HUDEP-2 (cell line): ENCODE measurements around the gene SEMA5B.

ENCODE experiments used
- DNase-seq, 76 experiments: peaks; one replicate each; lab custom pipeline; 2025; ENCODE audit not compliant: unreplicated experiment in 76 of 76; lab: John Stamatoyannopoulos, UW

SEMA5B gene, protein sequence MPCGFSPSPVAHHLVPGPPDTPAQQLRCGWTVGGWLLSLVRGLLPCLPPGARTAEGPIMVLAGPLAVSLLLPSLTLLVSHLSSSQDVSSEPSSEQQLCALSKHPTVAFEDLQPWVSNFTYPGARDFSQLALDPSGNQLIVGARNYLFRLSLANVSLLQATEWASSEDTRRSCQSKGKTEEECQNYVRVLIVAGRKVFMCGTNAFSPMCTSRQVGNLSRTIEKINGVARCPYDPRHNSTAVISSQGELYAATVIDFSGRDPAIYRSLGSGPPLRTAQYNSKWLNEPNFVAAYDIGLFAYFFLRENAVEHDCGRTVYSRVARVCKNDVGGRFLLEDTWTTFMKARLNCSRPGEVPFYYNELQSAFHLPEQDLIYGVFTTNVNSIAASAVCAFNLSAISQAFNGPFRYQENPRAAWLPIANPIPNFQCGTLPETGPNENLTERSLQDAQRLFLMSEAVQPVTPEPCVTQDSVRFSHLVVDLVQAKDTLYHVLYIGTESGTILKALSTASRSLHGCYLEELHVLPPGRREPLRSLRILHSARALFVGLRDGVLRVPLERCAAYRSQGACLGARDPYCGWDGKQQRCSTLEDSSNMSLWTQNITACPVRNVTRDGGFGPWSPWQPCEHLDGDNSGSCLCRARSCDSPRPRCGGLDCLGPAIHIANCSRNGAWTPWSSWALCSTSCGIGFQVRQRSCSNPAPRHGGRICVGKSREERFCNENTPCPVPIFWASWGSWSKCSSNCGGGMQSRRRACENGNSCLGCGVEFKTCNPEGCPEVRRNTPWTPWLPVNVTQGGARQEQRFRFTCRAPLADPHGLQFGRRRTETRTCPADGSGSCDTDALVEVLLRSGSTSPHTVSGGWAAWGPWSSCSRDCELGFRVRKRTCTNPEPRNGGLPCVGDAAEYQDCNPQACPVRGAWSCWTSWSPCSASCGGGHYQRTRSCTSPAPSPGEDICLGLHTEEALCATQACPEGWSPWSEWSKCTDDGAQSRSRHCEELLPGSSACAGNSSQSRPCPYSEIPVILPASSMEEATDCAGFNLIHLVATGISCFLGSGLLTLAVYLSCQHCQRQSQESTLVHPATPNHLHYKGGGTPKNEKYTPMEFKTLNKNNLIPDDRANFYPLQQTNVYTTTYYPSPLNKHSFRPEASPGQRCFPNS

DNA sequence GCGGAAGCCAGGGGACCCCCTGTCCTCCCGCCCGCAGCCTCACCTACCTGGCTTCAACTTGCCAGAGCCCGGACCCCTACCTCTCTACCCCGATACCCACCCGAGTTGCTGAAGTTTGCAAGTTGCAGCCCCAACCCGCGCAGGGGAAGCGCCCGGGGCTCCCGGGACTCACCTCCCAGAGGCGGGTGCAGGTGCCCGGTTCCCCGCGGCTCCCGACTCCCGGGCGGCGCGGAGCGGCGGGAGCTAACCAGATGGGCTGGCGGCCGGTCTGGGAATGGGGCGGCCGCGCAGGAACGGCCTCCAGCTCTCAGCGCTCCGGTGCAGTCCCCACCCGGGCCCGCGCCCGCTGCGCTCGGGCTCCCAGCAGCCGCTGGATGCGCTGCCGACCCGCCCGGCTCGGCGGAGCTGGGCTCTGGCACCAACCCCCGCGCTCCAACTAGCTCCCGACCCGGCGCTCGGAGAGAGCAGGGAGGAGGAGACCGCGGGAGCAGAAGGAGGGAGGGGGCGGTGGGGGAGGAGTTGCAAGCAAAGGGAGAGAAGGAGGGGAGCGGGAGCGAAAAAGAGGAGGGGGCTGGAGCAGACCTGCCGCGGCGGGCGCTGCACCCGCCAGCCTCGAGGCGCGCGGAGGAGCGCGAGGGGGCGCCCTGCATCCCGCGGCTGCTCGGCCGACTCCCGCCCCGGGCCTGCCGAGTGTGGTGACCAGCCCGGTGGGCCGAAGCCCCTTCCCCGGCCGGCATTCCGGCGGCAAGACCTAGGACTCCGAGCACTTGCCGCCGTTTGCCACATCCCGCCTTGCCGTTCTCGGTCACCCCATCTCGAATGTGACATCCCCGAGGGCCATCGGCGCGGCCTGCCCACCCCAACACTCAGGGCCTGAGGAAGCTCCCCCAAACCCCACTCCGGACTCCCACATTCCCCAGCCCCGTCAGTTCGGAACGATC lies at the start of gene SEMA5B:
Gene SEMA5B (minus strand): TSS at position 472 of the 941 bp plus-strand sequence. CDS start 66,500 bp downstream, outside the sequence.
- peak in 6 of 76 experiments; percentile 1 to 40 (median 14) for DNase-seq

DNA sequence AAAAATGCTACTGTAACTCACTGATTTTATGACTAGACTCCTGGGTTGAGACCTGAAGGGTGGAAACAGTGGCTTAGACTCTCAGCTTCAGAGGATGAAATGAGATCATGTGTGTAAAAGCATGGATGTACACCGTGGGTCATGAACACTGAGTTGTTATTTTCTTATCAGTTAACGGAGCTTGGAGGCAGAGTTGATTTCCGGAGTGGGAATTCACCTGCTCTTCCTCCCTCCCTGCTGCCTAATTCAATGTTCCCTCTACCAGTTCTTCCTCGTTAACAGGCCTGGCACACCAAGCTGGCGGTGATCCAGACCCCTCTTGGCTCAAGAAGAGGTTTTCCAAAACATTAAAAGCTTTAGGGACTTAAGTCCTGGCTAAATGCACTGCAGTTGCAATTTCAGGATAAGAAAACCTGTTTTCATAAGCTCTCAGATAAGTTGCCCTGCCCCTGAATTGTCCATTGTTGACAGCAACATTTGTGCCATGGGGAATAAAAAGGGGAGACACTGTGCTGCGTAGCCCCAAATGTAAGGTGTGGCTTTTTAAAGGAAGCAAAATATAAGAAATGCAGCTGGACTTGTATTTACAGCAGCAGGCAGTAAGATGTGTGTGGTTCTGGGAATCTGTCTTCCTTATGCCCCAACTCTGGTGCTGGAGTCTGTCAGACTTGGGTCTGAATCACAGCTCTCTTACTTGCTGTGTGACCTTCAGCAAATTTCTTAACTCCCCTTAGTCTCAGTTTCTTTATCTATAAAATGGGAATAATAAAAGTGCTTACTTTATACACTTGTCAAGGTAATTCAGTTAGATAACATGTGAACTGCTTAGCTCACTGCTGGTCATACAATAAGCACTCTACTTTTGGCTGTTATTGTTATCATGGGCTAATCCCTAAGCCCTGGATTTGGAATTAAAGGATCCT lies 49.2 kb upstream of the SEMA5B start:
- peak in 1 of 76 experiments; percentile 8 for DNase-seq

DNA sequence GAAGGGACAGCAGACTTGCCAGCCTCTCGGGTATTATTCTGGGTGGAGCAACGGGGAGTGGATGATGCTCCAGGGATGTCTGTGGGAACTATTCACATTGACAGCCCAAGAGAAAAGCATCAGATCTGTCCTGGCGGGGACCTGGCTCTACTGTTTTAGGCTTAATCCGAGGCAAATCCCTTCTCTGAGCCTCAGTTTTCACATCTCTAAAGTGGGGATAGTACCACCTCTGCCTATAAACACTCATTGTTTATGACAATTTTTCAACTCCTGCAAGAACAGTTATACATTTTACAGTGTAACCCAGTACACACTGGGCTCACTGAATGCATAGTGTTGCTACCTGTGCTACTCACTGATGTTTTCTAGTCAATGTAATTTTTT lies 48.5 kb upstream of the SEMA5B start:
- no peak for DNase-seq

DNA sequence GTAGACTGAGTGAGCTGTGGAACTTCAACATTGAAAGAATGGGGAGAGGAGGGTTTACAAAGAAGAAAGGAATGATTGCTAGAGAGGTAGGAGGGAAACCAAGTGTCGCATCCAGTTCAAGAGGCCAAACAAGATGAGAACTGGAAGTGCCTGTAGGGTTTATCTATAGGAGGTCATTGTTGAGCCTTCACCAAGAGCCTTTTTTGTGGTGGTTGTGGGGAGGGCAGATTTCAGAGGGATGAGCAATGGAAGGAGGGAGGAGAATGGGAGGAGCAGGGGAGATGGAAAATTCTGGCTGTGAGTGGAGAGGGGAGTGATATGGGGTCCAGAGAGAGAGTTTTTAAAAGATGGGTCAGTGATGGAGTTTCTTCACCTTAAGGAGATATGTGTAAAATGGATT lies 47.8 kb upstream of the SEMA5B start:
- DNase-seq = no peak

DNA sequence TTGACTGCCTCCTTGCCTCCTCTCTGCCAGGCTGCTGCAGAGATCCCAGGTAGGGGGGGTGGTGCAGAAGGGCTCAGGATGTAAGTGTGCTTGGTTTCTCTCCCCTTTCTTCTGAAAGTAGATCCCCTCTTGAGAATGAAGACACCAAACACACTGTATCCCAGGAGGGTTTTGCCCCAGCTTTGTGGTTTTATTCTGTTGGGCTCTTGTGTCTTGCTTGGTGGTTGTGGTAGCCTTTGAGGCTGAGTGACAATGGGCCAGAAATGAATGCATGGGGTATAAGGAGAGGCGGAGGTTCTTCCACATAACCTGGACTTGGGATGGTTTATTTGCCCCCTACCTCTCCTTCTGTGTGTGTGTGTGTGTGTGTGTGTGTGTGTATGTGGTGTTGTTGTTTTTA lies 45.0 kb upstream of the SEMA5B start:
- DNase-seq = no peak

DNA sequence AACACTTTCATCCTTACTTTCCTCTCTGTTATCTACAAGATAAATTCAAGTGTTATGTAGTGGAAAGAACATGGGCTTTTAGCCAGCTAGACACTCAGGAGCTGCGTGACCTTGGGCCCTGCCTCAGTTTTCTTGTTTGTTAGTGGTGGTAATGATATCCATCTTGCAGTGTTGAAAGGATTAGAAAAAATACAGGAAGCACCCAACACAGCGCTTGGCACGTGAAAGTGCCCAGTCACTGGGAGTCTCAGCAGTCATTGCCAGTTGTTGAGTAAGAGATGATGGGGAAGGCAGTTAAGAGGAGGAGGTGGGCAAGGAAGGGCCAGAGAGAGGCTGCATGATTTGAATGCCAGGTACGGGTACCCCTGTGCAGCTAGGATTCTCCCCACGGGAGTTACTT lies 44.6 kb upstream of the SEMA5B start:
- DNase-seq = peak in 5 of 76 experiments; percentile 2 to 16 (median 9)

DNA sequence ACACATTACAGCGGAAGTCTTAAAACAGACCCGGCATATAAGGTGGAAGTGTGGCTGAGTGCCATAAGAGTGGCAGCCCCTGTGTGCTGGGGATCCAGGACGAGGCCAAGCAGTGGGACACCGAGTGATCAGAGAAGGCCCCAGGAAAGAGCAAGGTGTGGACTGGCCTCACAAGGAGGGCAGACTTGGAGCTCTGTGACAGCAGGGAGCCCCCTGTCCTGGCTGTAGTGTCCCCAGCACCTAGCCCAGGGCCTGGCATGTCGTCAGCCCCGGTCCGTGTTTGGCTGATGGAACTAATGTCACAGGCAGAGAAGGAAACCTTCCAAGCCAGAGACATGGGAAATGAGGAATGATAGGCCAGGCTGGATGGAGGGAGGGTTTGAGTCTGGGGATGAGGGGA lies 44.0 kb upstream of the SEMA5B start:
- no peak for DNase-seq

DNA sequence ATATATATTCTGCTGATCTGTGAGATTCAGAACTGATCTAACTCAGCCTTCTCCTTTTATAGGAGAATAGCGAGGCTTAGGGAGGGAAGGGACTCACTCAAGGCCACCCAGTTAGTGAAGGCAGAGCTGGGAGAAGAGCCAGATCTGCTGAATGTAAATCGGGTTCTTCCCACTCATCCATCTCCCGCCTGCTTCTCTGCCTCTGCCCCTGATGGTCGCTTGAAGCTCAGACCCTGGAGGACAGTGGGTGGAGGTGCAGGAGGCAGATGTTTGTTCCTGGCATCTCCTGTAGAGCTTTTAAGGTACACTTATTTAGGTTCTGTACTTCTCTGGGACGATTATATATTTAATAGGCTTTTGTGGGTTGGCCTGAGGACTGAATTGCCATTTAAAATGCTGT lies 43.6 kb upstream of the SEMA5B start:
- DNase-seq = peak in 18 of 76 experiments; percentile 2 to 50 (median 14)

DNA sequence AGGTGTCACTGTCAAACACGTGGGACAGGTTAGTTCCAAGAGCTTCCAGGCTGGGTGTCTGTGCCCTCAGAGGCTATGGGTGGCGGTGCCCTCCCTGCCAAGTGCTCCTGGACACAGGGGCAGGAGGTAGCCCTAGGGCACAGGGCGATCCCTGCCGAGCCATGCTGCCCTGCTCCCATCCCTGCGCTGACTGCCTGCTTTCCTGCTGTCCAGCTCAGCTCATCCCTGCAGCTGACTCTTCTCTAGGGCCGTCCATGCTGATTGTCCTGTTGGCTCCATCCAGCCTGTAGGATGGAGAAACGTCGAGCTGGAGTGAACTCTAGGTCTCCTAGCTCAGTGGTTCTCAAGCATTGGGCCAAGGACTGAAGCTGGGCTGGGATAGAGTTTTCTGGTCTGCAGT lies 42.9 kb upstream of the SEMA5B start:
- DNase-seq = no peak

DNA sequence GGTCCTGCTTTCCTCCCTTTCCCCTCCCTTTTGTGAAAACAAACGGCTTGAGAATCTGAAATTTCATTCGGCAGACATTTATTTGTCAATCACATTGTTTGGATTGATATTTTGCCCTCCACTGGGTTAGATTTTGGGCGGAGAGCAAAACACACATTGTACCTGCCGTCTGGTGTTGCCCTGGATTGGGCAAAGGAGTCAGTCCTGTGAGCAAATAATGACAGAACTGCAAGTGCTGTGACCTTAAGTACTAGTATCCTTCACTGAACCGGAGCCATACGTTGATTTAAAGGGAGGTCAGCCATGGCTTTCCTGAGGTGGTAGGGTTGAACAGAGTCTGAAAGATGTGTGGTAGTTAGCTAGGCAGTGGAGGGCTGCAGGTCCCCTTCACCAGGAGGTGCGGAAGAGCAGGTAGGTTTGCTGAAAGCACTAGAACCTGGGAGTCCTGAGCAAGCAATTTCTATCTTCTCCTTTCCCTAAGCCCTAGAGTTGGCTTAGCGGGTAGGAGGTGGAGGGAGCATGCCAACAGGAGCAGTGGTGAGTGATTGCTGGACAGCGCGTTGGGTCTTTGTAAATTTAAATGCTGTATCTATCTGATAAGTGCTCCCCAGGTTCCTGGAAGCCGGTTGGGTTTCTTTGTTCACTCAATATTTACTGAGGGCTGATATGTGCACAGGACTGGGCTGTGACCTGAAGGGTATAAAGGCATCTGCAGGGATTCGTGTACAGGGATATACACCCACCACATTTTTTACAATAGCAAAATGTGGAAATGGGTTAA lies 41.2 kb upstream of the SEMA5B start:
- DNase-seq = peak in 5 of 76 experiments; percentile 6 to 25 (median 9)

DNA sequence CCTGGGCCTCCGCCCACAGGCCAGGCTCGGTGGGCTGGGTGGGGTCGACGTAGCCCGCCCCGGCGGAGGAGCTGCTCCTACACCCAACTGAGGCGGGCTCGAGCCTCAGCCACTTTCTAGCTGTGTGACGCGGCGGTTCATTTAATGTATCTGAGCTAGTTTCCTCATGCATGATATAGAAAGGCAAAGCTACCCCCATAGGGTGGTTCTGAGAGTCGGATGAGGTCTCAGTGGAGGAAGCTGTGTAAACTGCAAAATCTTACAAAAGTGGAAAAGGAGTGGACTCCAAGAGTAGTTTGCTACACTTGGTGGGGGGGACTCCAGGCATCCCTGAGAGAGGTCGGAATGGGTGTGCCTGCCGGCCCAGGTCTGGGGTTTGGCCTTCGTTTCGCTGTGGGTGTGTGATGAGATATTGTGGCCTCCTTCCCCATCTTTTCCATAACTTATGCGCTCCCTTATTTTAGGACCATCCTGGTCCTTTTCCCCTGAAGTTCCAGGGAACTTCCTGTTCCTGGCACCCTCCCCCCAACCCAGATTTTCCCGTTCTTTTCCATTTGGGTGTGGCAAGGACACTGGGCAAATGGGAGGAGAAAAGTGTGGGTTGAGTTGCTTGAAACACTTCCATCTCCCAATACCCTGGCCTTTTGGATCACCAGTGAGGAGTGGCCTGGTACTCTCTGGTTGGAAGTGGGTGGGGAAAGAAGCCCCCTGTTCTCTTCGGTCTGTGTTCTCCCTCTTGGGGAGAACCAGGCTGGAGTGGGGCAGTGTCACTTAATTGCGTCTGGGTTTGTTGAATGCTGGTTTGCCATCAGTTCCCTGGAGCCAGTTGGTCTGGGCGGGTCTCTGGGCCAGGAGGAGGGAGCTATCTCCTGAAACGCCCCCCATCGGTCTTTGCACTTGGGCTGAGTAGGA lies 40.4 kb upstream of the SEMA5B start:
- peak in 6 of 76 experiments; percentile 8 to 33 (median 21) for DNase-seq

DNA sequence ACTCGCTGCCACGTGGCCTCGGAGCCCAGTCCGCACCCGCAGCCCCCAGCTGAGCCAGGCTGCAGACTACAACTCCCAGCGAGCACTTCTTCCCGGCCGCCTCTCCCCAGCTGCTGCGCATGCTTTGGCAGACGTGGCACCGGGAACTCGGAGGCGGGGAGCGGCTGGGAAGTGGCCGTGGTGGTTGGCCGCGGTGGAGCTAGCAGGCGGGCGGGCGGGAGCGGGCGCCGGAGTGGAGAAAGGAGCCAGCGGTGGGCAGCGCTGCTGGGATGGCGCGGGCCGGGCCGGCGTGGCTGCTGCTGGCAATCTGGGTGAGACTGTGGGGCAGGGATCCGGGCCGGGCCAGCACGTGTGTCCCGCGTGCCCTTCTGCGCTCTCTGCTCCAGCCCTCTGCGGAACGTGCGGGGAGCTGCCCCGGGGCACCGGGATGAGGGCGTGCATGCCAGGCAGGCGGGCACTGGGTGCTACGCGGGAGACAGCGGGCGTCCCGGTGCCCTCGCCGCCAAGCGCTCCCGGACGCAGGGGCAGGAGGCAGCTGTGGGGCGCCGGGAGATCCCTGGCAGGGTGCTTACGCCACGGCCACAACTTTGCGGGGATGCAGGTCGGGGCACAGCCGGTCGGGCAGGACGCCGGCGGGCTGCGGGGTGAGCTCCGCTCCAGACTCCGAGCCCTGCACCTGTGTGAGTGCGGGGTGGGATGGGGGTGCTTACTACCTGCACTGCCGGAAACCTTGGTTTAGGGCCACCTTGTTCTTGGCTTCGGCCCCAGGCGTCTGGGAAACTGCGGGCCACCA lies 39.5 kb upstream of the SEMA5B start, which contains the start of gene PDIA5:
Gene PDIA5 (plus strand): TSS at position 130 of the 793 bp plus-strand sequence. CDS start 140 bp downstream, at position 270.
- DNase-seq = peak in 75 of 76 experiments; percentile 23 to 86 (median 73)

DNA sequence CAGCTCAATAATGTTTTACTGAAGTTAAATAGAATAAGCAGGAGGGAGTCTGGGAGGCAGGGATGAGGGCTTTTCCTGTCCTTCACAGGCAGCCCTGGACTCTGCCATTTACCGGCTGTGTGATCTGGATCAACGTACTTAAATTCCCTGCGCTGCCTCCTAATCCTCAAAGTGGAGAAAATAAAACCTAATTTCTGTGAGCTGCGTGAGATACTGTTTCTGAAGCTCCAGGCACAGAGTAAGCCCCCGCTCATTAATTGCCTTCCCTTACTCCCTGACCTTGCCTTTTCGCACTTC lies 39.0 kb upstream of the SEMA5B start:
- no peak for DNase-seq

DNA sequence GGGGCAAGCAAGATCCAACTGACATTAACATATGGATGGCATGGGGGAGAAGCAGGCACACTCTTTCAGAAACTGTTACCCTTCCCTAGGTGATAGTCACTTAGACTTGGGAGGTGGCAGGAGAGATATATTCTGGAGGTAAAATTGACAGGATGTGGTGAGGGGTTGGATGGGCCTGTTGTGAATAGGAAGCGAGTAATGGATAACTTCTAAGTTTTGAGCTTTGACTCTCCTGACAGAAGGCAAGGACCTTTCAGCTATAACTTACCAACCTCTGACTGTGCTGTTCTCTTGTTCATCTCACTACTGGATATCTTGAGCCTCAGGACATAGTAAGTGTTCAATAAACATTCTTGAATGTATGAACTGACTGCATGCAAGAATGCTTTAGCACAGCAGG lies 37.4 kb upstream of the SEMA5B start:
- no peak for DNase-seq

DNA sequence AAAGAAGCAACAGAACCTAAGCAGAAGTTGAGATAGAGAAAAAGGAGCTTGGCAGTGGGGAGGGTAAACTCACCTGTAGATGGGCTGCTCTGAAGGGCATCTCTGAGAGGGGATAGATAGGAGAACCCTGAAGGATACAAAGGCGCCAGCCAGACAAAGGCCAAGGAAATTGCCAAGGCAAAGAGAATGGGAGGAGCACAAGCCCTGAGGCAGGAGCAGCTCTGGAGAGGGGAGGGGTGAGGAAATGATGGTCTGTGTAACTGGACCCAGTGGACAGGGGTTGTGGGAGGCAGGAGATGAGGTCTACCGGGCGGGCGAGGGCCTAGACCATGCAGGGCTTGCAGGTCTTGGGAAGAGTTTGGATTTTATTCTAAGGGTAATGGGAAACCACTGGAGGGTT lies 36.9 kb upstream of the SEMA5B start:
- DNase-seq = no peak

DNA sequence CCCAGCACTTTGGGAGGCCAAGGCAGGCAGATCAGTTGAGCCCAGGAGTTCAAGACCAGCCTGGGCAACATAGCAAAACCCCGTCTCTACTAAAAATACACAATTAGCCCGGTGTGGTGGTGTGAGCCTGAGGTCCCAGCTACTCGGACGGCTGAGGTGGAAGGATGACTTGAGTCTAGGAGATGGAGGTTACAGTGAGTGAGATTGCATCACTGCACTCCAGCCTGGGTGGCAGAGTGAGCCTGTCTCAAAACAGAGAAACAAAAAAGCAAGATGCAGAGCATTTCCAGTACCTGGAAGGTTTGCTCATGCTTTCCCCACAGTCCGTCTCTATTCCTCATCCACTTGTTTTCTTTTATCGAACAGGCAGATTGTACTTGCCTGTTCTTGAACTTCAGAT lies 35.5 kb upstream of the SEMA5B start:
- DNase-seq = no peak
